Neutrophil (primary cell): ENCODE results near the gene LGI4.
"Not testable (repeated sequence)": the region's sequence is repeated elsewhere in the genome, so short reads cannot be mapped to it uniquely, and the experiment has no call there.

Experiments used
- H3K27ac ChIP-seq: fragments of 200-600 bp; sonication (generic); 2 replicates; pipeline ENCODE4 v1.5.1; 2016; ENCODE audit warnings: mild to moderate bottlenecking, moderate library complexity
- H3K27me3 ChIP-seq: fragments of 200-600 bp; sonication (generic); 2 replicates; pipeline ENCODE4 v1.6.0; 2016; ENCODE audit warnings: mild to moderate bottlenecking
- H3K36me3 ChIP-seq: fragments of 200-600 bp; sonication (generic); 2 replicates; pipeline ENCODE4 v1.5.1; 2017
- H3K4me1 ChIP-seq, 2 experiments: fragments of 200-600 bp in 1 of 2; sonication (generic) in 1 of 2; 1 replicate in 1 of 2; 2 replicates in 1 of 2; pipeline versions ENCODE4 v1.5.1 to v1.6.1; 2013 to 2016; ENCODE audit warnings: low read depth in 1 of 2, low read length in 1 of 2, mild to moderate bottlenecking in 1 of 2, moderate library complexity in 1 of 2; ENCODE audit not compliant: control insufficient read depth in 1 of 2, insufficient read depth in 1 of 2
- H3K4me3 ChIP-seq, 2 experiments: fragments of 200-600 bp in 1 of 2; sonication (generic) in 1 of 2; 1 replicate in 1 of 2; 2 replicates in 1 of 2; pipeline ENCODE4 v1.5.1; 2013 to 2016; ENCODE audit warnings: low read depth in 1 of 2, low read length in 1 of 2, mild to moderate bottlenecking in 1 of 2, moderate library complexity in 1 of 2
- H3K9me3 ChIP-seq: fragments of 200-600 bp; sonication (generic); 2 replicates; pipeline ENCODE4 v1.5.1; 2016
- TF ChIP-seq, protein P1 (sequence below): fragments of 200-600 bp; sonication (generic); IDR thresholded peaks from 2 replicates; pipeline ENCODE4 v1.5.1; 2016; ENCODE audit warnings: antibody characterized with exemption

The LGI4 gene

GRCh38 chr19:35133826-35134225, 1.0 kb downstream of the LGI4 start:
- Histone ChIP-seq H3K4me1 (peaks cover 2 to 7% of the 10 kb centered on the region in 2 experiments), H3K9me3 (no peaks in the 10 kb centered on the region), H3K4me3 (no peak overlapping the region), H3K27ac (no peak overlapping the region), H3K36me3 (no peaks in the 10 kb centered on the region), H3K27me3 (no peaks in the 10 kb centered on the region)
- TF ChIP-seq, protein P1, sequence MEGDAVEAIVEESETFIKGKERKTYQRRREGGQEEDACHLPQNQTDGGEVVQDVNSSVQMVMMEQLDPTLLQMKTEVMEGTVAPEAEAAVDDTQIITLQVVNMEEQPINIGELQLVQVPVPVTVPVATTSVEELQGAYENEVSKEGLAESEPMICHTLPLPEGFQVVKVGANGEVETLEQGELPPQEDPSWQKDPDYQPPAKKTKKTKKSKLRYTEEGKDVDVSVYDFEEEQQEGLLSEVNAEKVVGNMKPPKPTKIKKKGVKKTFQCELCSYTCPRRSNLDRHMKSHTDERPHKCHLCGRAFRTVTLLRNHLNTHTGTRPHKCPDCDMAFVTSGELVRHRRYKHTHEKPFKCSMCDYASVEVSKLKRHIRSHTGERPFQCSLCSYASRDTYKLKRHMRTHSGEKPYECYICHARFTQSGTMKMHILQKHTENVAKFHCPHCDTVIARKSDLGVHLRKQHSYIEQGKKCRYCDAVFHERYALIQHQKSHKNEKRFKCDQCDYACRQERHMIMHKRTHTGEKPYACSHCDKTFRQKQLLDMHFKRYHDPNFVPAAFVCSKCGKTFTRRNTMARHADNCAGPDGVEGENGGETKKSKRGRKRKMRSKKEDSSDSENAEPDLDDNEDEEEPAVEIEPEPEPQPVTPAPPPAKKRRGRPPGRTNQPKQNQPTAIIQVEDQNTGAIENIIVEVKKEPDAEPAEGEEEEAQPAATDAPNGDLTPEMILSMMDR: no peak

DNA sequence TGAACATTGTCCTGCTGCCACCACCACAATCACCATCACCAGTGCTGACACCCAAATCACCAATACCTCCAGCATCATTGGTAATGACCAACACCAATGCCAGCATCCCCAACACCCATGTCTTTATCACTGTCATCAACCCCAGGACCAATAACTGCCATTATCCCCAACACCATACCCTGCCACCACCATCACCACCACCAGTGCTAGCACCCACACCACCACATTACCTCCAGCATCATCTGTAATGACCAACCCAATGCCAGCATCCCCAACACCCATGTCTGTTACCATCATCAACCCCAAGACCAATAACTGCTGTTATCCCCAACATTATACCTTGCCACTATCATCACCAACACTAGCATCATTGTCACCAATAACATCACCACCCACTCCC, 2.6 kb downstream of the LGI4 start:
- H3K27ac ChIP-seq: no peak overlapping the region
- TF ChIP-seq, protein P1: no peak
- peaks cover 0 to 5% of the 10 kb centered on the region in 2 experiments for H3K4me1 ChIP-seq
- H3K27me3 ChIP-seq: no peaks in the 10 kb centered on the region
- H3K4me3 ChIP-seq: no peak overlapping the region
- no peaks in the 10 kb centered on the region for H3K36me3 ChIP-seq
- H3K9me3 ChIP-seq: no peaks in the 10 kb centered on the region

GRCh38 chr19:35130761-35131720, 3.8 kb downstream of the LGI4 start:
- Histone ChIP-seq H3K27me3 (no peaks in the 10 kb centered on the region), H3K36me3 (no peaks in the 10 kb centered on the region), H3K9me3 (no peaks in the 10 kb centered on the region), H3K27ac (no peak overlapping the region), H3K4me1 (peaks cover 0 to 5% of the 10 kb centered on the region in 2 experiments), H3K4me3 (no peak overlapping the region)
- TF ChIP-seq, protein P1: no peak

GRCh38 chr19:35129724-35130274, 5.1 kb downstream of the LGI4 start:
- H3K27ac ChIP-seq, H3K27me3 ChIP-seq: not testable (repeated sequence)

GRCh38 chr19:35128398-35129057, 6.3 kb downstream of the LGI4 start:
- no peak overlapping the region for H3K4me3 ChIP-seq

More at GRCh38 chr19:35129724-35130274, 5.1 kb downstream of the LGI4 start:
- H3K4me1 ChIP-seq, H3K9me3 ChIP-seq, H3K4me3 ChIP-seq, H3K36me3 ChIP-seq: not testable (repeated sequence)

More at GRCh38 chr19:35128398-35129057, 6.3 kb downstream of the LGI4 start:
- Histone ChIP-seq H3K27me3 (no peaks in the 10 kb centered on the region), H3K4me1 (peaks cover 8 to 9% of the 10 kb centered on the region in 2 experiments), H3K36me3 (no peaks in the 10 kb centered on the region), H3K9me3 (no peaks in the 10 kb centered on the region), H3K27ac (no peak overlapping the region)
- TF ChIP-seq, protein P1: no peak
